ENCODE measurements around the gene HUS1B.

Gene HUS1B

DNA sequence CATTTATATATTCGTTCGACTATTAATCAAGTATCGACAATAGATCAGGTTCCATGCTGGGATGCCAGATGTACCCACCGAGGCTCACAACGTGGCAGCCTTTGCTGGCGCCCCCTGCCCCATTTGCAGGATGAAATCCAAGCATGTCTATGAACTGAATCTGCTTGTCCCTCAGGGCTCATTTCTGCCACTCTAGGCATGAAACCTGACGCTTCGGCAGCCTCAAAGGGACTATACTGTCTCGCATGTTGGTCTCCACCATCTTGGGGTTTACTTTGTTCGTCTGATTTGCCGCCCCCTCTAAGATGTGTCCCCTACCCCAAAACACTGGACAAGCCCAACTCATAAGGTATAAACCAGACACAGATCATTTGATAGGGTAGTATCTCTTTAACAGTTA is 36.7 kb downstream of the HUS1B start:
- no peak for DNase-seq

DNA sequence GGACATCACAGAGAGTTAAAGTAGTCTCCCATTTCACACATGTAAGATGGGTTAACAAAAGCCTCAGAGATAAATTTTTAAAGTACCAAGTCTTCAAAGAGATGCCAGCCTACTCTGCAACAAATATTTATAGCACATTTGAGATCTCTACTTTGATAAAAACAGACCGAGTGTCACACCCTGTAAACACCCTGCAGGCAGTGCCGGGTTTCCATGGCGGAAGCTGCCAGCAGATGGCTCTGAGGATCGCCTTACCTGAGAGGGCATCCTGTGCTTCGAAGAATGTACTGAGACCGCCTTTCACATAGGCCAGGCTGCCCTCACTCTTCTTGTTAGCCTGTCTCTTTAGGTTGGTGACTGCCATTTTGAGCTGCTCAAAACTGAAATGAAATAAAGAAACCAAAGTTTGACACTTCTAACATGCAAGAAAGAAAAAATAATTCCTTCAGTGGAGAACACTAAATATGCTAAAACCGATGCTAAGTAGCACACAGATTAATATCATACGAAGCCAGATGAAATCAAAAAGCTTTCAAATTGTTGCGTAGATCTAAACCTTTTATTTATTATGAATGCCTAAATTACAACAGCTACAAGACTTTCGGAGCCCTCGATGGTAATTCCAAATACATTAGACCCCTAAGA is 39.3 kb downstream of the HUS1B start:
- no peak for DNase-seq

GRCh38 chr6:613981-614380 is 42.9 kb downstream of the HUS1B start:
- DNase-seq: no peak

DNA sequence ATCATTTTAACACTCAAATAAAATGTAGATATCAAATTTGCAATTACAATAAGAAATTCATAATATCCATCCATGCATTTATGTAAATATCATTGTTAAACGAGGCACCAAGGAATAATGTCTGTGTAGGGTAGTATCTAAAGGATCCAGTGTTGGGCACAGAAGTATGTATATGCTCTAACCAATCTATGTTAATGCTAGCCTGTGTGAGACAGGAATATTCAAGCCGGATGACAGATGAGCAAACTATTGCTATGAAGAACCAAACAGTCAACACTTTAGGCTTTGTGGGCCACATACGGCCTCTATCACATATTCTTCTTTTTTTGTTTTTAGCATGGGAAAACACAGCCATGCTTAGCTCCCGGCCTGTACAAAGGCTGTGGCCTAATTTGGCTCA is 45.0 kb downstream of the HUS1B start:
- no peak for DNase-seq

GRCh38 chr6:610882-611281 is 46.0 kb downstream of the HUS1B start:
- DNase-seq: no peak

DNA sequence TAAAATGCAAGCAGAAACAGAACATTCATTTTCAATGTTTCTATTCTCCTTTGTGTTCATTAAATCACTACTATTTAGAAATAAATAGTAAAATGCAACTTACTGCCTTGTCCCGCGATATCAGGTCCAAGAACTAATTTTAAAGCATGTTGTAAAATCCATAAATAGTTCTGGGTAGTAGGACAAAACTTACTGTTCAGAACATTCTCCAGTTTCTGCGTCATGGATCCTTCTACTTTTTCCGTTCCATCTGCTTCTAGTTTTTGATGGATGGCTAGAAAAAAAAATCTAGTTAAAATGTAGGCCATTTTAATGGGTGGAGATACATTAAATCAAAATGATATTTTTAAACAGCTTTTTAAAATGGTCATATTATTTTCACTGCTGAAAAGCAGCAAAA is 47.0 kb downstream of the HUS1B start:
- no peak for DNase-seq

DNA sequence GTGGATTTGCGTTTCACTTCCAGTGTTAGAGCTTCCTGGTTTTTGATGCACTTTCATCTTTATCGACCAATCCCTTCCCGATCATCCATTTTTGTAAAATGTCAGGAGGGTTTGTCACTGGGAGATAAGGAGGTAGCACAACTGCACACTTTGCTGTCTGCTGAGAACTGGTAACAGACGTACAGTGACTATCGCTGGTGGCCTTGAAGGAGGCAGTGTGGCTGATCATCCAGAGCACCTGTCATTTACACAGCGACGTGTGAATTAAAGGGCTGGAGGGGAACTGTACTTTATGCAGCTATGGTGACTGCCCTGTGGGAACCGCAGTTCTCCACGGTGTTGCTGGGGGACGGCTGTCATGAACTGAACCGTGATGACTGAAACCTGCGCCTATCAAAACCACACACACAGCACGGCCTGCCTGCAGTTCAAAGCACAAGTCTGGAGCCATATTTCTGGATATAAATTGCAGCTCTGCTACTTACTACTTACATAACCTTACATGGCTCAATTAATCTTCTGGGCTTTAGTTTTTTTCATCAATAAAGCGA is 50.0 kb downstream of the HUS1B start:
- no peak for DNase-seq
